Activated naive CD8-positive, alpha-beta T cell treated with anti-CD3 and anti-CD28 coated beads, Interleukin-2, amount 50 U/mL, for 16 hours (primary cell): Measurements from ENCODE around the gene HAO2.
"Not testable (repeated sequence)": the region's sequence is repeated elsewhere in the genome, so short reads cannot be mapped to it uniquely, and the experiment has no call there.

ENCODE experiments used
- DNase-seq: peaks from one replicate; pipeline ENCODE4 v3.0.0-alpha.2; 2020; ENCODE audit warnings: low read depth, low spot score

Gene HAO2

DNA sequence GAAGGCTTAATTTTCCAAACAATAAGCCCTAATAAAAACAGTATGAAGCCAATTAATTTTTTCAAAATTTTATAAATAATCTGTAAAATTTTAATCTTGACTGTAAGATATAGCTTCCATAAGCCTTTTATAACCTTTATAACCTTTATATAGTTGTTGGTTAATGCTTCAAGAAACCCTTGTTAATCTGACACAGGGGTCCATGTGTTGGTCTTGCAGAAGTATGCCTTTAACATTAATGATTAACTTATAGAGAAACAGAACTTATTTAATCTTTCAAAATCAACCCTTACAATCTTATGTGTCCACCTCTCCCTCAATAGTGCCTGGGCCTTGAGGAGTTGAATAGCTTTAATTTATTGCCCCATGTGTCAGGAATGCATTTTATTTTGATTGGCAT, 23.2 kb upstream of the HAO2 start:
- DNase-seq = no peak

- no peak for DNase-seq
These were observed 20.7 kb upstream of the HAO2 start for GRCh38 chr1:119347858-119348257.

DNA sequence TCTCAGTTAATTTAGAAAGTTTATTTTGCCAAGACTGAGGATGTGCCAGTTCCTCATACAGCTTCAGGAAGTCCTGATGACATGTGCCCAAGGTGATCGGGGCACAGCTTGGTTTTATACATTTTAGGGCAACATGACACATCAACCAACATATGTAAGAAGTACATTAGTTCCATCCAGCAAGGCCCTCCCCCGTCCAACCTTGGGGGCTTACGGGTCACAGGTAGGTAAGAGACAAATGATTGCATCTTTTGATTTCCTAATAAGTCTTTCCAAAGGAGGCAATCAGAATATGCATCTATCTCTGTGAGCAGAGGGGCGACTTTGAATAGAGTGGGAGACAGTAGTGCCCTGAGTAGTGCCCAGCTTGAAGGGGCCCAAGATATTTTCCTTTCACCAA, 19.6 kb upstream of the HAO2 start:
- DNase-seq = no peak

DNA sequence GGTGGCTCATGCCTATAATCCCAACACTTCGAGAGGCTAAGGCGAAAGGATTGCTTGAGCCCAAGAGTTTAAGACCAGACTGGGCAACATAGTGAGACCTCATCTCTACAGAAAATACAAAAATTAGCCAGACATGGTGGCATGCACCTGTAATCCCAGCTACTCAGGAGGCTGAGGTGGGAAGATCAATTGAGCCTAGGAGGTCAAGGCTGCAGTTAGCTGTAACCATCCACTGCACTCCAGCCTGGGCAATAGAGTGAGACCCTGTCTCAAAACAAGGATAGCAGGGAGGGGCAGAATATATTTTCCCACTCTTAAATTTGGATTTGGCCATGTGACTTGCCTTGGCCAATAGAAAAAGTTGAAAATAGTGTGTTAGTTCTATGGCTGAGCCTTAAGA, 17.7 kb upstream of the HAO2 start:
- not testable (repeated sequence) for DNase-seq

DNA sequence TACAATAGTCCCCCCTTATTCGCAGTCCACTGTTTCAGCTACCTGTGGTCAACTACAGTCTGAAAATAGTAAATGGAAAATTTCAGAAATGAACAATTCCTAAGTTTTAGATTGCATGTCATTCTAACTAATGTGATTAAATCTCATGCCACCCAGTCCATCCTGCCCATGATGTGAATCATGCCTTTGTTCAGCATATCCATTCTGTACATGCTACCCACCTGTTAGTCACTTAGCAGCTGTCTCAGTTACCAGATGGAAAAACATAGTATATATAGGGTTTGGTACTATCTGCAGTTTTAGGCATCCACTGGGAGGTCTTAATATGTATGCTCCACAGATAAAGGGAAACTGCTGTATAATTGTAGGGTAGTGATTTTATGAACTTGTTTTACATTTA, 16.6 kb upstream of the HAO2 start:
- DNase-seq = no peak

DNA sequence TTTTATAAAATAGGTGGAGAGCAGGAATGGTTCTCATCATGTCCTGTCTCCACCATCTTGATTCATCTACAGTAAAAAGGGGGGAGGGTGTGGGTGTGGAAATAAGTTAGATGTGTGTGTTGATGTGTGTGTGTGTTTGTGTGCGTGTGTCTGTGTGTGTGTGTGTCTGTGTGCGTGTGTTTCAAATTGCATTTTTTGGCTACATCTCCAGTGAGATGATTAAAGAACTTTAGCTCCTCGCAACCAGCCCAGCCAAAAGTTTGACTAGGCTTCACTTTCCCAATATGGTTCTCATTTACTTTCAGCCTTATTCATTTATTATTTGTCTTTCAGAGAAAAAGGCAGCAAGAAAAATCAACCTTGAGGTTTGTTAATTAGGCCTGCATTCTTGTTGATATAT, 14.7 kb upstream of the HAO2 start:
- DNase-seq = no peak

GRCh38 chr1:119358636-119359035, 9.9 kb upstream of the HAO2 start:
- DNase-seq = no peak

- DNase-seq = no peak
These were observed 8.9 kb upstream of the HAO2 start for GRCh38 chr1:119359730-119360129.

- DNase-seq = no peak
These were observed 7.4 kb upstream of the HAO2 start for GRCh38 chr1:119361205-119361604.

DNA sequence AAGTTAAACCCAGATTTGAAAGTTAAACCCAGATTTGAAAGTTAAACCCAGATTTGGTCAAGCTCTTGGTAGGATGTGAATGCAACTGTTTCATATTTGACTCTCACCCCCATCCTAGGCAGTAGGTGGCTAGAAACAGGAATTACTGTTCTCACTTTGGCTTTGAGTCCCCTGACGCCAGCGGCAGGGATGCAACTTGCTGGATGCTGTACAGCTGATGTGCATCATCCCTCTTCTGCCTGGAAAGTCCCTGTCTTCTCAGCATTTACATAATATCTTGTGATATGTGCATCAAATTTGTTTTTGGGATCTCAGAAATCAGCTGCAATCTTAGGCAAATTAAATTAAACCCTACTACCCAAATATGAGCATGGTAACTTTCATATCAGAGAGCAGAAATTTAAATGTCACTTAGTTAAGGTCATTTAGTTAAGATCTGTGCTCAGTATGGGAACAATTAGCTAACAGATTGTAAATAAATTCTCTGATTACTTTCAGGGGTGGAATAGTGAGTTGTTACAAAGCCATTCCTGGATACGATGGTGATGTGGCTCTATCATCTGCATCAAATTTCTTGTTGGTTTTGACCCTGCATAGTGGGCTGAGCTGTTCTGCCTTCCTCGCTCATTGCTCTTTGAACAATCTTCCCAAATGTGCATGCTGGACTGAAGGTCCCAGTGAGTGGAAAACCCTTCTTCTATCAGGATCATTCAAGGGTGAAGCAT, 6.8 kb upstream of the HAO2 start:
- DNase-seq = no peak

DNA sequence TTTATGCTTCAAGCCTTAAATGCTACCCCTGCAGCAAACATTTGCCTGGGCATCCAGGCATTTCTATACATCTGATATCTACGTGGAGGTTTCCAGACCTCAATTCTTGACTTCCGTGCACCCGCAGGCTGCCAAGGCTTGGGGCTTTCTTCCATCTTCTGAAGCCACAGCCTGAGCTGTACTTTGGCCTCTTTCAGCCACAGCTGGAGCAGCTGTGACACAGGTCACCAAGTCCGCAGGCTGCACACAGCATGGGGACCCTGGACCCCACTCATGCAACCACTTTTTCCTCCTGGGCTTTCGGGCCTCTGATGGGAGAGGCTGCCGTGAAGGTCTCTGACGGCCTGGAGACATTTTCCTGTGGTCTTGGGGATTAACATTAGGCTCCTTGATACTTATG, 5.4 kb upstream of the HAO2 start:
- DNase-seq = no peak

GRCh38 chr1:119364640-119365039, 3.9 kb upstream of the HAO2 start:
- DNase-seq = no peak

GRCh38 chr1:119366424-119366823, 2.2 kb upstream of the HAO2 start:
- DNase-seq = no peak

DNA sequence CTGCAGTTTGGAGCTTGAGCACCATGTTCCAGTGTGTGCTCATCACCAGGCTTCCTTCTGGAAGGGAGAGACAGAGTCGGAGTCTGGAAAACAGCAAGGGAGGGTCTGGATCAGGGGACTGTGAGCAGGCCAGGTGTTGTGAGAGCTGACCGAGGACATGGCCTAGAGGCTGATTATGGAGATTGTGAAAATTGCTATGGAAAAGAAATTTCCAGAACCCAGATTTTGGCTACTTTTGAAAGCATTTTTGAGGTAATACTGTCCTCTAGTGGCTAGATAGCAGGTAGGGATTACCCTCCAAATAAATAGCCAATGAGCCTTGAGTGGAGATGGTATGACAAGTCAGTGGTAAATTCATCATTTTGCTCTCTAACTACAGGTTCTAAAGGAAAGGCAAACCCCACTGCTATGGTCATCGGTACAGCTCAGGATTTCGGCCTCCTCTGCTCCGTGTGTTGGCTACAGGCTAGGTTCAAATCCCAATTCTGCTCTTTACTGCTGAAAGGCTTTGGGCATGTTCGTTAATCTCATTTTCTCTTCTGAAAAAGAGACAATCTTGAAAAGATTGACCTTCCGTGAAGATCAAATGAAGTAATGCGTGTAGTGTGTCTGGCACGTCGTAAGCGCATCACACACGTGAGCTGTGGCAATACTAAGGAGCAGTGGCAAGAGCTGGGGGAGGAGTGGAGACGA, 1.0 kb upstream of the HAO2 start:
- DNase-seq = no peak

GRCh38 chr1:119370748-119371147, 2.2 kb downstream of the HAO2 start:
- DNase-seq = no peak

DNA sequence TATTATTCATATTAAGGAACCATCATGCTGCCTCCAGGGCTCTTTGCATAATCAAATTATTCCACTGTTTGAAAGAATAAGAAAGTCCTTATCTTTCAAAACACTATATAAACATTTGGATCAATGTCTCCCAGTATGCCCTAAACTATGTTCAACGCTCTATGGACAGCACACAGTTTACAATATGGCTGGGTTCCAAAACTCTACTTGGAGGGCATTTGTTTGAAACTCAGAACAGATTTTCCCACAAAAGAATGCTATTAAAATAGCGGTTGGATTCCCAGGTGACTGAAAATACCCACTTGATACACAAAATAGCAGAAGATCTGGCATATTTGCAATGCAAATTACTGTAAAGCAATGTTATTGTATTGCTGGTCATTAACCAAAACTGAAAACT, 3.2 kb downstream of the HAO2 start:
- no peak for DNase-seq

DNA sequence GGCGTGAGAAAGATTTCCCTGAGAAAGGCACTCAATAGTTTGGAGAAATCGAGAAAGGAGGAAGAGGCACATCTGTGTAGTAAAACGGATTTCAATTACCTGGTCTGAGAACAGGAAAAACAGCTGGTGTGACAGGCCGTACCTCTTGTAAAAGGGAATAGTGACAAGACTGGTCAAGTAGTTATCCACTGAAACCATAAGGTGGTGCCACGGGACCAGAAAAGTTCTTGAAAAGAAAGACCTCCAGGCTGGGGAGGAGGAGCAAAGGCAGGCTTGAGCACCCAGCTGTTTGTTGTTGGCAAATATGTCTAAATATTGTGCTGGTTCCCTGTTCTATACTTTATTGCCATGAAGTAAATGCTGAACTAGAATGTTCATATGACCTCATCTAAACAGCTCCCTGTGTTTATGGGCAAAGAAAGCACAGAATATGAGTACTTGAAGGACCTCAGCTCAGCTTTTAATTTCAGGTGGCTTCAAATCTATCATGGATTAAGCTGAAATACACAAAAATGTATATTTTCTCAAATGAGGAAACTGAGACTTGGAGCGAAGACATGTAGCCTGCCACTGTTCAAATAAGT, 4.0 kb downstream of the HAO2 start:
- no peak for DNase-seq

GRCh38 chr1:119373465-119373864, 4.9 kb downstream of the HAO2 start:
- no peak for DNase-seq

DNA sequence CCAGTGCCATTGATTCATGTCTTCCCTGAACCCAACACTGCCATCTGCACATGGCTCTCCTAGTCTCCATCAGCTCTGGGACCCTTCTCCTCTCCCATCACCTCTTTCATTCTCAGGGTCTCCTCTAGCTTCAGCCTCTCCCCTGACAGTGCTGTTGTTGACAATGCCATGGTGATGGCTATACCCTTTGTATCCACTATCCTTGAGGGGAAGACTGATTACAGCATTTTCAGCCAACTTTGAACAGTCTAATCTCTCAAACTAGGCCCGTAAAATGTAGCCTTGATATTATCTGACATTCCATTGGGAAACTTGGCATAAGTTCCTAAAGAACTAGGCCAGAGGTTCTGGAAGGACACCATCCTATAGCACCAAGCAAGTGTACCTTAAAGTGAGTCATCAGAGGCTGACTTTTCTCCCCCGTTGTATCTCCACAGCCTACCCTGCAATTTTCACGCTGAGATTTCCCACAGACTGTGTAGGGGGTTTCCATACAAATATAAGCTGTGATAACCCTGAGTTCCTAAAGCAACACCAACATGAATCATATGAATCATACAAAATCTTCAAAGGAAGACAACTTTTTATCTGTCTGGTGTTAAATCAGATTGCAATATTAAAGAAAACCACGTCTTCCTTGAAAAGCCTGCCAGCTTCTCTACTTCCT, 5.8 kb downstream of the HAO2 start:
- DNase-seq = no peak

DNA sequence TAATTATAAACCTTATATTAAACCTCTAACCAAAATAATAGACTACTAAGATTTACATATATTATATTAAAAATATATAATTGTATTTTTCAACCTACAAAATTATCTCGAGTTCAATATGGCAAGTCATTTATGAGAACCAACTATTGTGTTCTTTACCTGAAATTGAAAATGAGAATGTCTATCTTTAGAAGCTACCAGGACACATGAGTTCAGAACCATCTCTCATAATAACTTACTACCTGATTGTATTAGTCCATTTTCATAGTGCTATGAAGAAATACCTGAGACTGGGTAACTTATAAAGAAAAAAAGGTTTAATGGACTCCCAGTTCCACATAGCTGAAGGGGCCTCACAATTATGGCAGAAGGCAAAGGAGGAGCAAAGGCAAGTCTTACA, 6.8 kb downstream of the HAO2 start:
- DNase-seq = no peak

DNA sequence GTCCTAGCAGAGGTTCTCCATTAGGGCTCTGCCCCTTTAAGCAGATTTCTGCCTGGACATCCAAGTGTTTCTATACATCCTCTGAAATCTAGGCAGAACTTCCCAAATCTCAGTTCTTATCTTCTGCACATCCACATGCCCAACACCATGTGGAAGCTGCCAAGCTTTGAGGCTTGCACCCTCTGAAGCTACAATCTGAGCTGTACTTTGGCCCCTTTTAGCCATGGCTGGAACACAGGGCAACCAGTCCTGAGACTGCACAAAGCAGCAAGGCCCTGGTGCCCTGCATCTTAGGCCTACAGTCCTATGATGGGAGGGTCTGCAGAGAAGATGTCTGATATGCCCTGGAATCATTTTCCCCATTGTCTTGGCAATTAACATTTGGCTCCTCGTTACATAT, 8.0 kb downstream of the HAO2 start:
- no peak for DNase-seq

DNA sequence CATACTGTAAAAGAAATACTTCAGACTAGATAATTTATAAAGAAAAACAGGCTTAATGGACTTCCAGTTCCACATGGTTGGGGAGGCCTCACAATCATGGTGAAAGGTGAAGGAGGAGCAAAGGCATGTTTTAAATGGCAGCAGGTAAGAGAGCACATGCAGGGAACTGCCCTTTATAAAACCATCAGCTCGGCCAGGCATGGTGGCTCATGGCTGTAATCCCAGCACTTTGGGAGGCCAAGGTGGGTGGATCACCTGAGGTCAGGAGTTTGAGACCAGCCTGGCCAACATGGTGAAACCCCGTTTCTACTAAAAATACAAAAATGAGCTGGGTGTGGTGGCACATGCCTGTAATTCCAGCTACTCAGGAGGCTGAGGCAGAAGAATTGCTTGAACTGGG, 9.0 kb downstream of the HAO2 start:
- DNase-seq = not testable (repeated sequence)

- DNase-seq = no peak
These were observed 10.5 kb downstream of the HAO2 start for GRCh38 chr1:119379117-119379516.
